HG02678 (cell line): ENCODE data around the gene GCHFR.
A peak's percentile ranks its signal among the peaks of the same experiment; 100 is the strongest.

Experiments used
- ATAC-seq: cut with Tn5 transposase; IDR thresholded peaks from one replicate; pipeline ENCODE4 v1.9.1; 2021; ENCODE audit warnings: mild to moderate bottlenecking, moderate library complexity; ENCODE audit not compliant: unreplicated experiment

Gene GCHFR

GRCh38 chr15:40754883-40755811, 8.7 kb upstream of the GCHFR start, which contains the start of gene RMDN3:
TSS of gene RMDN3 (minus strand) at chr15:40755254. CDS start at chr15:40754783, 471 bp downstream.
- ATAC-seq: peak; percentile 87

DNA sequence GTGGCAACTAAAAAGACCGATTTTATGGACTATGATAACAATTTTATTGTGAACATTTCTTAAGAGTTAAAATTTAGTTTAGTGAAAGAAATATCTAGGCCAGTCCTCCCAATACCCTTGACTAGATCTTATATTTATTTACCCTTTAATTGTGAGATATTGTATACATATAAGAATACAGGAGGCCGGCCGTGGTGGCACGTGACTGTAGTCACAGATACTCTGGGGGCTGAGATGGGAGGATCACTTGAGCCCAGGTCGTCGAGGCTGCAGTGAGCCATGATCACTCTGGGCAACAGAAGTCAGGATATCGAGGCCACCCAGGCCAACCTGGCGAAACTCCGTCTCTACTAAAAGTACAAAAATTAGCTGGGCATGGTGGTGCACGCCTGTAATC, 8.1 kb upstream of the GCHFR start:
- ATAC-seq: no peak

- no peak for ATAC-seq
These were observed 6.9 kb upstream of the GCHFR start for GRCh38 chr15:40756938-40757337.

DNA sequence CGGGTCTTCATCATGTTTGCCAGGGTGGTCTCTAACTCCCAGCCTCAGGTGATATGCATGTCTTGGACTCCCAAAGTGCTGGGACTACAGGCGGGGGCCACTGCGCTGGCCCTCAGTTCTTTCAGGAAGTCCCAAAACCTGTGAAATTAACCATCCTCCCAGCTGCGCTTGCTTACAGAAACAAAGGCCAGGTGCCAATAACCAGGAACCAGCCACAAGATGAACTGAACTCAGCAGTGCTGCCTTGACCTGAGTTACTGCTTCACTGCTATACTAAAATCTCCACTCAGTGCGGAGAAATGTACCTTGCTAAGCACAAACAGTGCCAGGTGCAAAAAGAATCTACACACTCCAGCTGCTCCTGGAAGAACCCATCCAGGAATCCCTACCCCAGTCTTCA, 3.9 kb upstream of the GCHFR start:
- no peak for ATAC-seq

GRCh38 chr15:40762919-40763800, 708 bp upstream of the GCHFR start:
- ATAC-seq: no peak

GRCh38 chr15:40764629-40765103, 798 bp downstream of the GCHFR start:
- ATAC-seq: no peak

GRCh38 chr15:40766194-40766815, 2.4 kb downstream of the GCHFR start:
- ATAC-seq: no peak

- no peak for ATAC-seq
These were observed 3.3 kb downstream of the GCHFR start for GRCh38 chr15:40766906-40767837.

DNA sequence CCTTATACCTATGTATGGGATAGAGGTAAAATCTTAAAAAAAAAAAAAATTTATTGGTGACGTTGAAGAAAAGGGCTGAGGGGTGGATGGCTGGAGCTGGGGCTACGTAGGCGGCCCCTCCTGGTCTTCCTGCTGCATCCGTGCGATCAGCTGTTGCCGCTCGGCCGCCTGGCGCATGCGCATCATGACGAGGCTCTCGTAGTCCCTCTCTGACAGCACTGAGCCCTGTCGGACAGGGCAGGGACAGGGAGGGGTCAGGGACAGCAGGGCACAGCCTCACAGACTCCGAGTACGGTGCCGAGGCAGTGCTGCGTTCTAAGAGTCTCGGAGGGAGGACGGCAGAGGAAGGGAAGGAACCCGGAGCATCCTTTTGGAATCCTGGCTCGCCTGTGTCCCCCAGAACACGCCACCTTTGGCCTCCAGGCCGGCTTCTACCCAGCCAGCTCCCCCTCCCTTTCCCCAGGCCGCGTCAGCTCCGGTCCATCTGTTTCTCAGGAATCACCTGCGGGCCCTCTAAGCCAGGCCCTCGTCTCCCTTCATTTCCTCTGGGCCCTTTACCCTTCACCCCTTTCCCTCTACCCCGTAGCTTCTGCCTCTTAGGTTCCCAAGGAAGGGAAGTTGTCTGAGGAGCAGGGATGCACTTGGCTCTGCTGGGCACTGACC, 4.1 kb downstream of the GCHFR start:
- ATAC-seq: no peak

DNA sequence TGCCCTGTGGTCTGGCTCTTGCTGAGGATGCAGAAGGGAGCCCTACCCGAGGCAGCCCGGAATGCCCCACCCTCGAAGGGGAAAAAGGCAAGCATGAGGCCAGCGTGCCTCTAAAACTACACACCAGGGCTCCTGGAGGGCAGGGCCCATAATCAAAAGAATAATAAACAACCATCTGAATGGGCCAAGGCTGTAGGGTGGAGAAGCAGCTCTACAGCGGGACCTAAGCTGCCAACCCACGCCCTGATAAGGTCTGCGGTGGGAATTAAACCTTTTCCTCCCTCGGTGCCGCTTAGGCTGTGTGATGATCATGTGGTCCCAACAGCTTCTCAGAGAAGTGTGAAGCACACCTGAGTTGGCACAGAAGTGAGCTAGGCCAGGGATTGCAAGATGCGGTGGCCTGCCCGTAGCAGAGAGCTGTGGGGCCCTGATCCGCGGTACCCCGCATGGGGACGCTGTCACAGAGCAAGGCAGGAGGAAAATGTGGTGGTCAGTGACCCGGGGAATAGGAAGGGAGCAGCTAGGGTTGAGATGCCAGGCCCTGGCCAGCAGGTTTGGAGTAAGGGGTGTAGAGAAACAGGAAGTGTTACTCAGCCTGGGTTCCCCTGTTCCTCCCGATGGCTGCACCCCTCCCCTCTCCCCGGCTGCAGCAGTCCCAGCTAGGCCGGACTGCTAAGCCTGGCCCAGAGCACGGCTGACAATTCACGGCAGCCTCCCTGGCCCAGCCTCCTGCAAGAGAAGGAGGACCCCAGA, 4.8 kb downstream of the GCHFR start:
- no peak for ATAC-seq

DNA sequence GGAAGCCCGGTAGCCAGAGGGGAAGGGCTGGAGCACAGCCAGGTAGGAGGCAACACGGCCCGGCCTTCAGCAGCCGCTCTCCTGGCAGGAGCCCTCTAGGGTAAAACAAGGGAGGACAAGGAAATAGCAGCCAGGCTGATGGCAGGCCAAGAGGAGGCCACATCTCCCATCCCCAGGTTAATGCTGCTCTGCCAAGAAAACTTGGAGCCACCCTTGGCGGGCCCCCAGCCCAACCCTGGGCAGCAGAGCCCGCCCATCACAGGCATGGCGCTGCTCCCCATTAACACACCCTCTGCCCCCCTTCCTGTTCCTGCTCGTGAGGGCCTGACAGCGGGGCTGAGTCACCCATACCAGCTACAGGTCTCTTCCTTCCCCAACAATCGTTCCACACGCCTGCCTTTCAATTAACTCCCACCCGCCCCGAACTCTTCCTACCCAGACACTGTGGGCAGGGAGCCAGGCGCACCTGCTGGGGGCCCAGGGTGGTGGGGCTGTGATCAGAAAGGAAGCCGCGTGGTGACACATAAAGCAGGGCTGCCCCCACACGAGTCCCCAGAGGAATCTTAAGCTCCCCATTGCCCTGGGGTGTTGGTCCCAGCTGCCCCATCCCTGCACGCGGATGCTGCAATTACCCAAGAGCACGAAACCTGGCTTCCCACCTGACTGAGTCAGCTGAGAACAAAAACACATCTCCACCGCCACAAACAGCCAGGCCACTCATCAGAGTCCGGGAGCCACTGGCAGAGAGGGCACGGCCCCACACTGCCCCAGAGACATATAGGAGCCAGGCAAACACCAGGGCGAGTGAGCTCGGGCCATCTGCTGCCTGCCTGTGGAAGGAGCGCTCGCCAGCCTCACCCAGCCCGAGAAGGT, 5.6 kb downstream of the GCHFR start, which contains the start of gene C15orf62:
C15orf62 (plus strand) TSS at position 707 of the 873 bp plus-strand sequence. CDS start 516 bp downstream, outside the sequence.
- peak; percentile 51 for ATAC-seq

GRCh38 chr15:40770147-40770721, 6.4 kb downstream of the GCHFR start:
- ATAC-seq: peak; percentile 37

DNA sequence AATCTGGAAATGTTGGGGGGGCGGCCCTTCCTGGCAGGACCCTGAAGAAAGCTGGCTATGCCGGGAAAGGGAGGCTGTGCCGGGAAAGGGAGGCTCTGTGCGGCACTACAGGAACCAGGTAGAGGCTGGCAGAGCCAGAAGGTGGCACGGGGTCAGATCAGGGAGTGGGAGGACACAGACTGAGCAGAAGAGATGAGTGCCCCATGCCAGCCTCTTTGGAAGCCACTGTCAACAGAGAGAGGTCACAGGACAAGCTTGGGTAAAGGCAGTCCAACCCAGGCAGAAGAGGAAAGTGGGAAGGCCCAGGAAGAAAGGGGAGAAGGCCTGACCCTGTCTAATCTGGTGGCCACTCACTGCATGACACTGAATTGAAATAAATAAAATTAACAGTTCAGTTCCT, 7.4 kb downstream of the GCHFR start:
- no peak for ATAC-seq

- no peak for ATAC-seq
These were observed 8.1 kb downstream of the GCHFR start for GRCh38 chr15:40772014-40772413.

- ATAC-seq: no peak
These were observed 9.6 kb downstream of the GCHFR start for GRCh38 chr15:40773496-40773895.

GRCh38 chr15:40773902-40774301, 10.0 kb downstream of the GCHFR start:
- ATAC-seq: no peak

DNA sequence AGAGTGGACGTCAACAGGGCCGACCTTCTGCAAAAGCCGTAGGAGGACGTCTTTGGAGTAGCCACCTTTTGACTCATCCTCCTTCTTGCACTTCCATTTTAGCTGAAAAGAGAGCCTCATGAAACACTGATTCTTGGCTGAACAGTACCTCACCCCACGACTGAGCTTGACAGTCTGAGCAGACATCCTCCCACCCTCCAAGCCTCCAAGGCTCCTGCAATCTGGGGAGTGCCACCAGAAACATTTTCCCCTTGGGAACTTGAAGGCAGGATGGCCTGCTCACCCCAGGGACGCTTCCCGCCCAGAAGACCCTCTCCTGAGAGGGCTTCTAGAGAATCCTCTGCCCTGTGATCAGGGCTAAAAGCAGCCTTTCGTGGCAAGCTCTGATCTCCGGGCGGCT, 11.1 kb downstream of the GCHFR start:
- no peak for ATAC-seq
